Glutamatergic neuron (in vitro differentiated cells): ENCODE measurements around the gene MAN1A1. TPM values are rescaled to one million over a fixed set of nuclear protein-coding genes. Genes with fewer than 3 reads are reported as not detected.

Source experiments
- DNase-seq: peaks from one replicate; pipeline ENCODE4 v3.0.0; 2022
- H3K27ac Mint-ChIP-seq: one replicate; pipeline ENCODE4 v1.8.0; 2020; ENCODE audit warnings: mild to moderate bottlenecking, mixed read lengths, inconsistent platforms; ENCODE audit not compliant: unreplicated experiment
- H3K27me3 Mint-ChIP-seq: one replicate; pipeline ENCODE4 v1.8.0; 2020; ENCODE audit warnings: mild to moderate bottlenecking, moderate library complexity, mixed read lengths, inconsistent platforms; ENCODE audit not compliant: unreplicated experiment
- H3K36me3 Mint-ChIP-seq: one replicate; pipeline ENCODE4 v1.8.0; 2020; ENCODE audit warnings: mild to moderate bottlenecking, mixed read lengths, inconsistent platforms; ENCODE audit not compliant: unreplicated experiment
- H3K4me1 Mint-ChIP-seq: one replicate; pipeline ENCODE4 v1.8.0; 2020; ENCODE audit warnings: mild to moderate bottlenecking, low read depth, mixed read lengths, inconsistent platforms; ENCODE audit not compliant: unreplicated experiment
- H3K4me3 Mint-ChIP-seq: one replicate; pipeline ENCODE4 v1.8.0; 2020; ENCODE audit warnings: mild to moderate bottlenecking, mixed read lengths, inconsistent platforms; ENCODE audit not compliant: unreplicated experiment
- H3K9me3 Mint-ChIP-seq: one replicate; pipeline ENCODE4 v1.8.0; 2020; ENCODE audit warnings: mild to moderate bottlenecking, moderate library complexity, mixed read lengths, inconsistent platforms; ENCODE audit not compliant: unreplicated experiment
- total RNA-seq: library from RNA; stranded (reverse); fragmentation: NEBNext Ultra II Directional; extraction: Animal tissue kit (Norgen Biotek cat#: 25700); gene quantifications from one replicate; pipeline ENCODE4 v1.2.1, GENCODE V29; 2021; ENCODE audit not compliant: unreplicated experiment
- TF ChIP-seq, protein P1 (sequence below): fragments of 200-600 bp; sonication (generic); IDR thresholded peaks from one replicate; pipeline ENCODE4 v1.5.0; 2021; ENCODE audit not compliant: partially characterized antibody, unreplicated experiment

Gene MAN1A1
- total RNA-seq, 1 donor from 2014 or later = 10.5 TPM

GRCh38 chr6:119310486-119311036 lies 39.0 kb downstream of the MAN1A1 start:
- Mint-ChIP-seq H3K27me3 (no peaks in the 10 kb centered on the region), H3K4me3 (no peak overlapping the region), H3K9me3 (no peaks in the 10 kb centered on the region), H3K36me3 (peaks cover 1% of the 10 kb centered on the region), H3K4me1 (peaks cover 11% of the 10 kb centered on the region), H3K27ac (no peak overlapping the region)
- TF ChIP-seq, protein P1, sequence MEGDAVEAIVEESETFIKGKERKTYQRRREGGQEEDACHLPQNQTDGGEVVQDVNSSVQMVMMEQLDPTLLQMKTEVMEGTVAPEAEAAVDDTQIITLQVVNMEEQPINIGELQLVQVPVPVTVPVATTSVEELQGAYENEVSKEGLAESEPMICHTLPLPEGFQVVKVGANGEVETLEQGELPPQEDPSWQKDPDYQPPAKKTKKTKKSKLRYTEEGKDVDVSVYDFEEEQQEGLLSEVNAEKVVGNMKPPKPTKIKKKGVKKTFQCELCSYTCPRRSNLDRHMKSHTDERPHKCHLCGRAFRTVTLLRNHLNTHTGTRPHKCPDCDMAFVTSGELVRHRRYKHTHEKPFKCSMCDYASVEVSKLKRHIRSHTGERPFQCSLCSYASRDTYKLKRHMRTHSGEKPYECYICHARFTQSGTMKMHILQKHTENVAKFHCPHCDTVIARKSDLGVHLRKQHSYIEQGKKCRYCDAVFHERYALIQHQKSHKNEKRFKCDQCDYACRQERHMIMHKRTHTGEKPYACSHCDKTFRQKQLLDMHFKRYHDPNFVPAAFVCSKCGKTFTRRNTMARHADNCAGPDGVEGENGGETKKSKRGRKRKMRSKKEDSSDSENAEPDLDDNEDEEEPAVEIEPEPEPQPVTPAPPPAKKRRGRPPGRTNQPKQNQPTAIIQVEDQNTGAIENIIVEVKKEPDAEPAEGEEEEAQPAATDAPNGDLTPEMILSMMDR = no peak
- DNase-seq = no peak

- TF ChIP-seq, protein P1 = no peak
- Mint-ChIP-seq H3K27me3 (no peaks in the 10 kb centered on the region), H3K4me1 (peaks cover 3% of the 10 kb centered on the region), H3K4me3 (no peak overlapping the region), H3K27ac (no peak overlapping the region), H3K36me3 (peaks cover 4% of the 10 kb centered on the region), H3K9me3 (no peaks in the 10 kb centered on the region)
- DNase-seq = no peak
These were observed 40.4 kb downstream of the MAN1A1 start for GRCh38 chr6:119308991-119309657.

DNA sequence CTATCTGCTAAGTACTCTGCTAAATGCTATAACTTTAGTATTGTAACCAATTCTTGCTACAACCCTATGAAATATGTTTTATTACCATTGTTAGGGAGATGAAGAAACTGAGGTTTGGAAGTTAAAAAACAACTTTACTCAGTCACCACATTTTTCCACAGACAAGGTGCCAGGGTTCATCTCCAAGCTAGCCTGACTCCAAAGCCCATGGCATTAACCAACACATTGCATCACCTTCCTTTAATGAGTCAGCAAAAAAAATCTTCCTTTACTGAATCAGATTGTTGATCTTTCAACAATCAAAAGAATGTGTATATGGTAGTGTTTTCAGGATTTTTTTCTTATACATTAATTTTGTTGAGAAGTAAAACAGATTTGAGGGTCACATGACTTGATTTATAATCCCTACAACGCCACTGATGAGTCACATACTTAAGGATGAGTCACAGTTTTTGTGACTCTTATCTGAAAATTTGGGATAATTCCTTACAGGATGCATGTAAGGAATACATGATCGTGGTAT lies 41.5 kb downstream of the MAN1A1 start:
- DNase-seq = no peak
- no peak overlapping the region for H3K4me3 Mint-ChIP-seq
- peaks cover 4% of the 10 kb centered on the region for H3K36me3 Mint-ChIP-seq
- TF ChIP-seq, protein P1 = no peak
- H3K4me1 Mint-ChIP-seq = no peaks in the 10 kb centered on the region
- H3K9me3 Mint-ChIP-seq = no peaks in the 10 kb centered on the region
- no peak overlapping the region for H3K27ac Mint-ChIP-seq
- H3K27me3 Mint-ChIP-seq = no peaks in the 10 kb centered on the region

GRCh38 chr6:119307056-119307455 lies 42.5 kb downstream of the MAN1A1 start:
- H3K9me3 Mint-ChIP-seq = no peaks in the 10 kb centered on the region
- no peak overlapping the region for H3K27ac Mint-ChIP-seq
- H3K4me1 Mint-ChIP-seq = no peaks in the 10 kb centered on the region
- no peak overlapping the region for H3K4me3 Mint-ChIP-seq
- TF ChIP-seq, protein P1 = no peak
- no peak for DNase-seq
- no peaks in the 10 kb centered on the region for H3K27me3 Mint-ChIP-seq
- peaks cover 4% of the 10 kb centered on the region for H3K36me3 Mint-ChIP-seq

GRCh38 chr6:119306396-119306968 lies 43.1 kb downstream of the MAN1A1 start:
- H3K36me3 Mint-ChIP-seq = peaks cover 4% of the 10 kb centered on the region
- no peak for DNase-seq
- H3K9me3 Mint-ChIP-seq = no peaks in the 10 kb centered on the region
- no peaks in the 10 kb centered on the region for H3K27me3 Mint-ChIP-seq
- no peak overlapping the region for H3K4me3 Mint-ChIP-seq
- H3K27ac Mint-ChIP-seq = no peak overlapping the region
- H3K4me1 Mint-ChIP-seq = no peaks in the 10 kb centered on the region
- TF ChIP-seq, protein P1 = no peak
